ENCODE measurements around the gene NR1H3.

GRCh38 chr11:47295385-47295784 lies 37.6 kb downstream of the NR1H3 start:
- TF ChIP-seq POLR2A (IDR thresholded peaks at IDR 0.05), result no peak
- TF ChIP-seq CTCF (IDR thresholded peaks at IDR 0.05), result no peak
